HG02938 (cell line): Measurements from ENCODE around the gene TBC1D22A.

Experiments
- ATAC-seq: cut with Tn5 transposase; IDR thresholded peaks from one replicate; pipeline ENCODE4 v1.9.1; 2021; ENCODE audit warnings: mild to moderate bottlenecking, moderate library complexity; ENCODE audit not compliant: unreplicated experiment

Gene TBC1D22A

GRCh38 chr22:46853191-46853590 lies 90.7 kb downstream of the TBC1D22A start:
- no peak for ATAC-seq

- no peak for ATAC-seq
Observed at GRCh38 chr22:46854125-46854870, 91.8 kb downstream of the TBC1D22A start.

DNA sequence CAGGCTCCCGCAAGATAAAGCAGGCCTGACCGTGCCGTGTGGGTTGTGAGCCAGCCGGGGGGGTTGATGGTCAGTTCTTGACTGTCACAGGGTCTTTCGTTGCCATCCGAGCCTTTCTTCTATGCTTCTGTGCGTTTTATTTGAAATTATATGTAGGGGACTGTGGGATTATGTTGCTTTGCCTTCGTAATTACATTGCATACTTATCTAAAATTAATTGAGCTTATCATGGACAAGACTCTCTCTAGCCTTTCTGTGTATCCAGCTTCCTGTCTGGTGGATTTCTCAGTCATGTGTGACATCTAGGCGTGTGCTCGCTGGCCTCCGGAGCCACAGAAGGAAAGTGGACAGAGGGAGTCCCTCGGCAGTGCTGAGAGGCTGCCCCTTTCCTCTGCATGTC lies 93.2 kb downstream of the TBC1D22A start:
- ATAC-seq: no peak

DNA sequence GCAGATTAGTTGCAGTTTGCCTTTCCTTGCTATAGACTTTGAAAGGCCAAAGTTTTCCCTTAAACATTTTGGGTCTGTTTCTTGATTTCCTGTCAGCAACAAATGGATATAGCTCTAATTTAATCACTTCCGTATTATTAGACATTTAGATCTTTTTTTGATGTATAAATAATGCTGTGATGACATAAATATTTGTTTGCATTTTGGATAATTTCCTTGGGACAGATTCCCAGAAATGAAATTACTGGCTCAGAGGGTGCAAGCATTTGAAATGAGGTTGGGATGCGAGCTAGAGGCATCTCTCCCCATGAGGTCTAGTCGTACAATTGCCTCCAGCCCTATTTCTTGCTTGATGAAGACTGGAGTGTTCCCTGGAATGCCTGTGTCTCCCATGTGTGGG lies 94.2 kb downstream of the TBC1D22A start:
- ATAC-seq: no peak

GRCh38 chr22:46857142-46857884 lies 94.9 kb downstream of the TBC1D22A start:
- ATAC-seq: no peak

DNA sequence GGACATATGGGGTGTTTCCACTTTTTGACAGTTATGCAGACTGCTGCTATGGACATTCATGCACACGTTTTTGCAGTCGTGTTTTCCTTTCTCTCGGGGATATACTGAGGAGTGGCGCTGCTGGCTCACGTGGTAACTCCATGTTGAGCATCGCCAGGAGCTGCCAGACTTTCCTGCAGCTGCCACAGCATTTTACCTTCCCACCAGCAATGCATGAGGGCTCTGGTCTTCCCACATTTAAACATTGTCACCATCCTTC lies 95.4 kb downstream of the TBC1D22A start:
- ATAC-seq: no peak

- ATAC-seq: no peak
Observed at GRCh38 chr22:46858181-46858771, 95.8 kb downstream of the TBC1D22A start.

GRCh38 chr22:46860562-46860961 lies 98.1 kb downstream of the TBC1D22A start:
- ATAC-seq: no peak

GRCh38 chr22:46861468-46862367 lies 99.3 kb downstream of the TBC1D22A start:
- no peak for ATAC-seq

DNA sequence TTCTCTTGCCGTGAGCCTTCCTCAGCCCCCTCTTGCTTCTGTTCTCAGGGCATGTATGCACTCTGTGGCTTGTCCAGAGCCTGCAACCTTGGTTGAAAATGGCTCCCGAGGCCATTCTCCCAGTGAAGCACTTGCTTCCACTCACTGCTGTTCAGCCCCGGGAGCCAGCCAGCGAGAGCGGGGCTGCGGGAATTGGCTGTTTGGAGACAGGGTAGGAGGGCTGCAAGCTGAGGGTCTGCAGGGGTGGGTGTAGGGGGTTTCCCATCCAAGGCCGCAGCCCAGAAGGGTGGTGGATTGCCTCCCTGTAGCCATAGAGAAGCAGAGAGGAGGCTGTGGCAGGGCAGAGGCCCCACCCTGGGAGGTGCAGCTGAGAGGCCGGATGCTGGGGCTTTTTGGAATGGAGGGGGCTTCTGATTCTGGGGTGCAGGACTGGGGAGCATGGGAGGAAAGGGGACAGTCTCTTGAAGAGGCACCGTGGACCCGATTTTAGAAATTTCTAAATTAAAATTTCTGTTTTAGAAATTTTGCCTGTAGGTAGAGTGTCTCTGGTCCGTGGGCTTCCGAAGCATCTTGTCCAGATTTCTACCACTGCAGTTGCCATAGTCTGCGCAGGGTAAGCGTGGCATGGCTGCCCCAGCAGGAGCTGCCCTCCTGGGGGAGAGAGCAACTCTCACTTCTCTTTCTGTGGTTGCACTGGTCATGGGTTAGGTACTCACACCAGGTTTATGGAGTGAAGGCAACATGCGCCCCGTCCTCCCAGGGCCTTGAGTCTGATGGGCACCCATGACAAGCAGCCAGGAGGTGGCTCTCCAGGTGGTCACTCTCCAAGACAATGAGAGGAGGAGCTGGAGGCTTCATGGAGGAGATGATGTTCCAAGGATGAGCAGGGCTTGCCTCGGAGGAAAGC lies 100.2 kb downstream of the TBC1D22A start:
- no peak for ATAC-seq

GRCh38 chr22:46863794-46864193 lies 101.3 kb downstream of the TBC1D22A start:
- no peak for ATAC-seq

DNA sequence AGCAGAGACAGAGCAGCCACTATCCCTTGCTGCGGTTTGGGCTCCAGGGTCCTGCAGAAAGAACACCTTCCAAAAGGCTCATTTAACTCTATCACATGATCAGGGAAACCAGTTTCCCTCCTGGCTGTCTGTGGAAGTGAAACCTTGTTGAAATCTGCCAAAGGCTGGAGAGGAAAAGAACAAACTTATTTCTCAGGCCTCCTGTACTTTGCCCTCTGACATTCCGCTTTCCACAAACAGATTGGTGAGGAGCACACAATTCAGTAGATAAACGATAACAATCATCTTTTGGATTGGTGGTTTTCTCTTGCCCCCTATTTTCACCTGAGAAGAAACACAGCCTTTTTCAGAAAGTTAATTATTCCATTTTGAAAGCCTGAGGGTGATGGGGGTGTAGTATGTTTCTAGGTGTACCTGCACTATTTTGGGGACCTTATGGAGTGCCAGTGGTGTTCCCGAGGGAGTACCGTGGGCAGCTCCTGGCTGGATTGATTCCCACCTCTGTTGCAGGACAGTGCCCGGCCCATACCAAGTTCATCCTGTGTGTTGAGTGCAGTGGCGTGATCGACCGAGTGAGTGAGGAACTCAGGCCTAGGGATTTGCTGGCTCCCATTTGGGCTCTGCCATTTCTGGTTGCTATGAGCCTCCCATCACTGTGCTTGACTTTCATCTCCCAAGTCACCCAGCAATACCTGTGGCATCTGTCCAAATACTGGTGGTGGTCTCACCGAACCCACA lies 102.0 kb downstream of the TBC1D22A start:
- no peak for ATAC-seq

GRCh38 chr22:46865052-46865434 lies 102.6 kb downstream of the TBC1D22A start:
- no peak for ATAC-seq

DNA sequence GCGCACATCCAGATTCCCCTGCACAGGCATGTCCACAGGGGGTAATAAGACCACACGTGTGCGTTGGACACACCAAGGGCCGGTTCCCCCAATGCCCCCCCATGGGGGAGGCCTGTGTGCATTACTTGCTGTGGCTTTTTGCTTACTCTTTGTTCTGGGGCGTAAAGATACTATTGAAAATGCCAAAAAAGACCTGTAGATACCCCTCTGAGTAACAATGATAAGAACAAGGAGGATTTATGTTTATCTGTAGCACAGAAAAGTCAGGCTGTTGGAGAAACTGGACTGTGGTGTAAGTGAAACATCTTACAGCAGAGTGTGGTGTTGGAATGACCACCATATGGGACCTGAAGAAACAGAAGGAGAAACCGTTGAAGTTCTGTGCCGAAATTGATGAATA lies 103.2 kb downstream of the TBC1D22A start:
- no peak for ATAC-seq

GRCh38 chr22:46866591-46866990 lies 104.1 kb downstream of the TBC1D22A start:
- ATAC-seq: no peak

- ATAC-seq: no peak
Observed at GRCh38 chr22:46867106-46867505, 104.7 kb downstream of the TBC1D22A start.

- ATAC-seq: no peak
Observed at GRCh38 chr22:46869329-46869728, 106.9 kb downstream of the TBC1D22A start.

GRCh38 chr22:46869831-46870441 lies 107.5 kb downstream of the TBC1D22A start:
- ATAC-seq: no peak

DNA sequence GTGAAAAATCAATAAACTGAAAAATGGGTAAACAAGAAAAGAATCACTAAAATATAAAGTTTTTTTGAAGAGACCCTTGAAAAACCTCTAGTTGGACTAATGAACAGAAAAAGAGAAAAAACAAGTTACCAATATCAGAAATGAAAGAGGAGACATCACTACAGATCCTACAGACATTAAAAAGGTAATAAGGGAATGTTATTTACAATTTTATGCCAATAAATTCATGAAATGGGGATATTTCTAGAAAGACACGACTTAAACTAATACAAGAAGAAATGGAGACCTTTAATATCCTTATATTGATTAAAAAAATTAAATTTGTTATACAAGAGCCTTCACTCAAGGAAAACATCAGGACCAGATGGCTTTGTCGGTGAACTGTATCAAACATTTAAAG lies 109.4 kb downstream of the TBC1D22A start:
- ATAC-seq: no peak
